ENCODE measurements around the gene TANGO2. TPM values are rescaled to one million over a fixed set of nuclear protein-coding genes. Genes with fewer than 3 reads are reported as not detected.

Gene TANGO2
- total and polyA plus RNA-seq, 9 of the 15 experiments (the other 6 are each of a cell fraction or from before 2014, with no cell fraction given): 15.5 to 94.9 (median 70.1) TPM

GRCh38 chr22:20107951-20108756 is 87.2 kb downstream of the TANGO2 start (continued):
- TF ChIP-seq, protein P1, sequence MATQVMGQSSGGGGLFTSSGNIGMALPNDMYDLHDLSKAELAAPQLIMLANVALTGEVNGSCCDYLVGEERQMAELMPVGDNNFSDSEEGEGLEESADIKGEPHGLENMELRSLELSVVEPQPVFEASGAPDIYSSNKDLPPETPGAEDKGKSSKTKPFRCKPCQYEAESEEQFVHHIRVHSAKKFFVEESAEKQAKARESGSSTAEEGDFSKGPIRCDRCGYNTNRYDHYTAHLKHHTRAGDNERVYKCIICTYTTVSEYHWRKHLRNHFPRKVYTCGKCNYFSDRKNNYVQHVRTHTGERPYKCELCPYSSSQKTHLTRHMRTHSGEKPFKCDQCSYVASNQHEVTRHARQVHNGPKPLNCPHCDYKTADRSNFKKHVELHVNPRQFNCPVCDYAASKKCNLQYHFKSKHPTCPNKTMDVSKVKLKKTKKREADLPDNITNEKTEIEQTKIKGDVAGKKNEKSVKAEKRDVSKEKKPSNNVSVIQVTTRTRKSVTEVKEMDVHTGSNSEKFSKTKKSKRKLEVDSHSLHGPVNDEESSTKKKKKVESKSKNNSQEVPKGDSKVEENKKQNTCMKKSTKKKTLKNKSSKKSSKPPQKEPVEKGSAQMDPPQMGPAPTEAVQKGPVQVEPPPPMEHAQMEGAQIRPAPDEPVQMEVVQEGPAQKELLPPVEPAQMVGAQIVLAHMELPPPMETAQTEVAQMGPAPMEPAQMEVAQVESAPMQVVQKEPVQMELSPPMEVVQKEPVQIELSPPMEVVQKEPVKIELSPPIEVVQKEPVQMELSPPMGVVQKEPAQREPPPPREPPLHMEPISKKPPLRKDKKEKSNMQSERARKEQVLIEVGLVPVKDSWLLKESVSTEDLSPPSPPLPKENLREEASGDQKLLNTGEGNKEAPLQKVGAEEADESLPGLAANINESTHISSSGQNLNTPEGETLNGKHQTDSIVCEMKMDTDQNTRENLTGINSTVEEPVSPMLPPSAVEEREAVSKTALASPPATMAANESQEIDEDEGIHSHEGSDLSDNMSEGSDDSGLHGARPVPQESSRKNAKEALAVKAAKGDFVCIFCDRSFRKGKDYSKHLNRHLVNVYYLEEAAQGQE (IDR thresholded peaks at IDR 0.05; ENCODE audit: borderline replicate concordance): no peak
- TF ChIP-seq, protein P1 (CRISPR knock-in tag; IDR thresholded peaks at IDR 0.05; ENCODE audit: low read depth): no peak
- TF ChIP-seq NELFE (IDR thresholded peaks at IDR 0.05; ENCODE audit: insufficient read depth, insufficient read length) (no peak), ZNF583 (CRISPR knock-in tag; IDR thresholded peaks at IDR 0.05) (peak; percentile 84), ZFP1 (CRISPR knock-in tag; IDR thresholded peaks at IDR 0.05) (no peak), HMGN3 (IDR thresholded peaks at IDR 0.05; ENCODE audit: borderline replicate concordance, extremely low read depth, insufficient read length, low read depth, low read length) (no peak), ZNF518B (CRISPR knock-in tag; IDR thresholded peaks at IDR 0.05) (no peak), NONO (IDR thresholded peaks at IDR 0.05; ENCODE audit: low read depth in 2 of 2, low read length in 1 of 2) (no peak), ASH1L (IDR thresholded peaks at IDR 0.05; ENCODE audit: borderline replicate concordance, low read depth, partially characterized antibody) (no peak), FOSL1 (tag; conservative IDR thresholded peaks at IDR 0.05) (no peak), HDAC6 (IDR thresholded peaks at IDR 0.05; ENCODE audit: low read depth, low read length) (0 out of 2 replicates have a peak, but pooled peaks have one; percentile 52), KAT8 (IDR thresholded peaks at IDR 0.05; ENCODE audit: low read depth) (no peak), ZNF699 (CRISPR knock-in tag; IDR thresholded peaks at IDR 0.05; ENCODE audit: insufficient replicate concordance) (no peak), RUNX1 (IDR thresholded peaks at IDR 0.05; ENCODE audit: low read depth) (no peak), PHB (CRISPR knock-in tag; IDR thresholded peaks at IDR 0.05) (0 out of 2 replicates have a peak, but pooled peaks have one; percentile 16), GATA2 (CRISPR knock-in tag; IDR thresholded peaks at IDR 0.05) (no peak), EWSR1 (IDR thresholded peaks at IDR 0.05; ENCODE audit: borderline replicate concordance, low read depth, partially characterized antibody) (no peak)

All from K562 (cell line).